ENCODE measurements around the gene ACBD3.
A peak's percentile ranks its signal among the peaks of the same experiment; 100 is the strongest.

Gene ACBD3

GRCh38 chr1:226202246-226202645, 15.7 kb upstream of the ACBD3 start:
- no peak for DNase-seq (ENCODE audit: low spot score)

- no peak for DNase-seq (ENCODE audit: low spot score)
These were observed 14.6 kb upstream of the ACBD3 start for GRCh38 chr1:226201029-226201593.

DNA sequence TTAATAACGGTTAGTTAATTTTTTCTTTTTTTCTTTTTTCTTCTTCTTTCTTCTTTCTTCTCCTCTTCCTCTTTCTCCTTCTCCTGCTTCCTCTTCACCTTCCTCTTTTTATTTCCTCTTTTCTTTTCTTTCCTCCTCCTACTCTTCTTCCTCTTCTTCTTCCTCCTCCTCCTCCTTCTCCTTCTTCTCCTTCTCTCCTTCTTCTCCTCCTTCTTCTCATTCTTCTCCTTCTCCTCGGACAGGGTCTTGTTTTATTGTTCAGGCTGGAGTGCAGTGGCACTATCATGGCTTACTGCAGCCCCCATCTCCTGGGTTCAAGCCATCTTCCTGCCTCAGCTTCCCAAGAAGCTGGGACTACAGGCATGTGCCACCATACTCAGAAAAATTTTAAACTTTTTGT, 13.4 kb upstream of the ACBD3 start:
- no peak for DNase-seq (ENCODE audit: low spot score)

DNA sequence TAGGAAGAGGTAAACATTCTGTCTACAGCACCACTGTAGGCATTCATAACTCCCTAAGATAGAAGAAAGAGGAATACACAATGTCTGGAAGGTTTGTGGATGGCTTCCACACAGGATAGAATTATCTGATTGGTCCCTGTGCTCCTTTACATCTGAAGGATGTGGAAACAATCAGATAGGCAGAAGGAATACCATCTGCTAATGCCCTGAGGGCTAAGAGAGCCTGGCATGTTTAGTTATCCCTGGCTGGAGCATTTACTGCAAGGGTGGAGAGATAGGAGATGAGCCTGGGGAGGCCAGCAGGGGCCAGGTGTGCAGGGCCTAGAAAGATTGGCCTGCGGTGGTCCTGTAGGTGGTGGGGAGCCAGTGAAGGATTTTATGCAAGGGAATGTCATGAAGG, 8.6 kb upstream of the ACBD3 start:
- DNase-seq (ENCODE audit: low spot score), result no peak

DNA sequence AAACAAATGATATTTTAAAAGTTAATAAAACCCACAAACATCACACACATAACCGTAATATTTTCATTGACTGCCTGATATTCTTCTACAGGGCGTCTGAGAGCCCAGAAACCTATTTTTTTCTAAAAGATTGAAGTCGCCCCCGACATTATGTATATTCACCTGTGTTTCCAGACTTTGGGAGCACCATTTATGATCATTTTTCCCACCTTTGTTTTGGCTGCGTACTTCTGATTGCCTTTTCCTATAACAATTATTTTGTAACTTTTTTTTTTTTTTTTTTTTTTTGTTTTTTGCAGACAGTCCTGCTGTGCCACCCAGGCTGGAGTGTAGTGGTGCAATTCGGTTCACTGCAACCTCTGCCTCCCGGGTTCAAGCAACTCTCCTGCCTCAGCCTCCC, 839 bp upstream of the ACBD3 start:
- no peak for DNase-seq (ENCODE audit: low spot score)

- DNase-seq (ENCODE audit: low spot score), result no peak
These were observed 430 bp upstream of the ACBD3 start for GRCh38 chr1:226187019-226187322.

DNA sequence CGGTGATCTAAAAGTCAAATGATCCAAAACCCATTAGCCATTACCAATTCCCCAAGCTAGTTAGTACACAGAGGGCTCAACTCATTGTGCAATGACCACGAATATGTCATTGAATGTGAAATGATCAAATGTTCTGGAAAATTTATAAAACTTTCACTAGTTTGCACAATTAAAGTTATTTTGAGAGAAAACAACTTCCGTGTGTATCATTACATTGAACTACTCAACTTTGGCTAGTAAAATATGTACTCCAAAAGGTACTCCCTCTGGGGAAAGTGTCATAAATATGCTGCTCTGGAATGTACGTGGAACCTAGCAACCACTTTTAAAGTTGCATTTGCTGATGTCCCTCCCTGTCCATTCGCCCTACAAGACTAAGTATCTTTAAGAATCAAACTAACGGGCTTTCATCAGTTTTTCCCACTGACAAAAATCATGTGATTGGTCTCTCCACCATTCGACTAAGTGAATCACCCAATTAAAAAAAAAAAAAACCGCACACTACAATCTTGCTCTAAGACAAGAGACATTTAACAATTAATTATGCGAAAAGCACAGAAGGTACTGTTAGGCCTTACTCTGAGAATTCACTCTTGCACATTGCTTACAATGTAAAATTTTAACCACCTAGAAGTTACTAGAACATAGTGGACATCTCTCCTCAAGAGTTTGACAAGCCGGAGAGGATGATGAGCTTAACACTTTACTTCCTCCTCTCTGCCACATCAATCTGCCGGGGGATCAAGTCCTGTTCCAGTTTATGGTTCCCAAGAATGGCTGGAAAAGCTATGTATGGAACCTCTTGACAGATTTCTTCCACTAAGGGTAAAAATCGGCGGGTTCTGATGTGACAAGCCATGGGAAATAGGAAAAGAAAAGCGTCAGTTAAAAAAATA, 1.2 kb downstream of the ACBD3 start:
- DNase-seq (ENCODE audit: low spot score), result no peak

GRCh38 chr1:226181996-226182714, 4.4 kb downstream of the ACBD3 start:
- no peak for DNase-seq (ENCODE audit: low spot score)

DNA sequence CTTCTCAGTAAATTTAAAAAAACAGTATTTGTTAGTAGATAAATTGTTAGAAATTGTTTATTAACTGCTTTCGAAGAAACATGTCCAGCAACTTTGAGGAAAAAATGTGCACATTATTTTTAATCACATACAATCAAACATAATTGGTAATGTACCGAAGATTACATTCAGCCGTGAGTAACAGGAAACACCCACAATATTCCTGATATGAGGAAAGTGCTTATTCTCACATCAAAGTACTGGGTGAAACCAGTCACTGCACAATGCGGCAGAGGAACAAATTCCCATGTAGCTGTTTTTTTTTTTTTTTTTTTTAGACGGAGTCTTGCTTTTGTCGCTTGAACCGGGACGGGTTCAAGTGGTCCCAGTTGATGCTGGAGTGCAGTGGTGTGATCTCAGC, 9.7 kb downstream of the ACBD3 start:
- DNase-seq (ENCODE audit: low spot score), result no peak

DNA sequence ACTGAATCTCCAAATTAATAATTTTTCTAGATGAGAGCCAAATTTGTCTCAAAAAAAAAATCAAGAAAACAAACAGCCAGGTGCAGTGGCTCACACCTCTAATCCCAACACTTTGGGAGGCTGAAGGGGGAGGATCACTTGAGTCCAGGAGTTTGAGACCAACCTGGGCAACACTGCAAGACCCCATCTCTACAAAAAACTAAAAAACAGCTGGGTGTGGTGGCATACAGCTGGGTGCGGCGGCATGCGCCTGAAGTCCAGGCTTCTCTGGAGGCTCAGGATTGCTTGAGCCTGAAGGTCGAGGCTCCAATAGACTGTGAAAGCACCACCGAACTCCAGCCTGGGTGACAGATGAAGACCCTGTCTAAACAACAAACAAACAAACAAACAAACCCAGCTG, 14.0 kb downstream of the ACBD3 start:
- DNase-seq (ENCODE audit: low spot score), result no peak

DNA sequence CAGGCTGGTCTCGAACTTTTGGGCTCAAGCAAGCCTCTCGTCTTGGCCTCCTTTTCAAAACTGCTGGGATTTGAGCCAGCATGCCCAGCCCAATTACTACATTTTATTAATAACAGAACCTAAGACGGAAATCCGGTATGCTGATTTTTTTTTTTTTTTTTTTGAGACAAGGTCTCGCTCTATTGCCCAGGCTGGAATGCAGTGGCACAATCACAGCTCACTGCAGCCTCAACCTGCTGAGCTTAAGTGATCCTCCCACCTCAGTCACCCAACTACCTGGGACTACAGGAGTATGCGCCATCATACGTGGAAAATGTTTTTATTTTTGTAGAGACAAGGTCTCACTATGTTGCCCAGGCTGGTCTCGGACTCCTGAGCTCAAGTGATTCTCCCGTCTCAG, 20.2 kb downstream of the ACBD3 start:
- no peak for DNase-seq (ENCODE audit: low spot score)

DNA sequence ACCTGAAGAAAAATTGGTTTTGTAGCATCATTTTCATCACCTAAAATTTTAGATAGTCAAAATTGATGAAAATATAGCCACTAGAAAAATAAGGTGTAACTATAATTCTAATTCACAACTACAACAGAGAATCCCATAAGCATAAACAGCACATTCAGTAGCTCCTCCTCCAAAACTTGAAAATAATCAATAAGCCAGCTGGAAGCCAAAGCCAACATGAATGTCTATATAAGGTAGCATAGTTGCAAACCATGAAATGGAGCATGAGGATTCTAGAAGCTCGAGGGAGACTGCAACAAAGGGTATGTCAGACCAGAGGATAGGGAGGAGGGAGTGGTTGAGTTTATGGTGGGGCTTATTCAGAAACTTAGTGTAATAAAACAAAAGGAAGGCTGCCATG, 22.4 kb downstream of the ACBD3 start:
- DNase-seq (ENCODE audit: low spot score), result no peak

- no peak for DNase-seq (ENCODE audit: low spot score)
These were observed 23.6 kb downstream of the ACBD3 start for GRCh38 chr1:226162898-226163297.

DNA sequence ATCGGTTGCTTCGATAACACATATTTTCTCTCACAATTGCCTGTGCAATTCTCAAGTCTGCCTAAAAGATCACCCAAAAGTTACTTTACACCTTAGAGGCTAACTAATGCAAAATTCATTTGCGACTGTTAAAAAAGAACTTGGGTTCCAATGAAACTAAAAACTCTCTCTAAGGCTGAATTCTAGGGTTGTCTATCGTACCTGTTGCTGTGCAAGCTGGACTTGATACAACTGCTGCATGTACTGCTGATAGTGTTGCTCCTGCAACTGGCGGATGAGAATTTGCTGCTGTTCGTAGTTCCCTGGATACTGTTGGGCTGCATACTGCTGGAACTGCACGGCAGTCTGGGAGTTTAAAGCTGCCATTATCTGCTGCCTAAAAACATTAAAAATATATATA, 27.6 kb downstream of the ACBD3 start:
- DNase-seq (ENCODE audit: low spot score), result no peak

- no peak for DNase-seq (ENCODE audit: low spot score)
These were observed 28.1 kb downstream of the ACBD3 start for GRCh38 chr1:226158457-226158856.

GRCh38 chr1:226157761-226158316, 28.7 kb downstream of the ACBD3 start:
- no peak for DNase-seq (ENCODE audit: low spot score)

GRCh38 chr1:226154593-226154992, 31.9 kb downstream of the ACBD3 start:
- no peak for DNase-seq (ENCODE audit: low spot score)

GRCh38 chr1:226149806-226150205, 36.7 kb downstream of the ACBD3 start:
- DNase-seq (ENCODE audit: low spot score), result no peak

- DNase-seq (ENCODE audit: low spot score), result no peak
These were observed 38.4 kb downstream of the ACBD3 start for GRCh38 chr1:226148121-226148648.

GRCh38 chr1:226144045-226144444, 42.5 kb downstream of the ACBD3 start:
- DNase-seq (ENCODE audit: low spot score), result no peak

GRCh38 chr1:226135709-226136108, 50.8 kb downstream of the ACBD3 start:
- no peak for DNase-seq (ENCODE audit: low spot score)

GRCh38 chr1:226135059-226135651, 51.4 kb downstream of the ACBD3 start:
- peak; percentile 61 for DNase-seq (ENCODE audit: low spot score)
